Tibial nerve (tissue), 4 donors: ENCODE results near the gene VWF. TPM values are rescaled to one million over a fixed set of nuclear protein-coding genes. Genes with fewer than 3 reads are reported as not detected.

Experiments
- DNase-seq, 2 donors: peaks; one replicate each; pipeline ENCODE4 v3.0.0-alpha.2; 2019; ENCODE audit warnings: low spot score in 2 of 2
- H3K27ac ChIP-seq, 4 donors: fragments of 200-600 bp; sonication (generic) in 3 of 4; one replicate each; pipeline ENCODE4 v1.5.1; 2017 to 2019; ENCODE audit warnings: mild to moderate bottlenecking in 1 of 4
- H3K27me3 ChIP-seq, 2 donors: fragments of 200-600 bp; sonication (generic) in 1 of 2; one replicate each; pipeline versions ENCODE4 v1.5.1 to v1.6.0; 2017 to 2019
- H3K36me3 ChIP-seq, 3 donors: fragments of 200-600 bp; sonication (generic); one replicate each; pipeline ENCODE4 v1.5.1; 2018 to 2019
- H3K4me1 ChIP-seq, 4 donors: fragments of 200-600 bp; sonication (generic) in 3 of 4; one replicate each; pipeline ENCODE4 v1.5.1; 2017 to 2019
- H3K4me3 ChIP-seq, 4 donors: fragments of 200-600 bp; sonication (generic) in 3 of 4; one replicate each; pipeline ENCODE4 v1.5.1; 2017 to 2019; ENCODE audit warnings: mild to moderate bottlenecking in 1 of 4, moderate library complexity in 1 of 4
- H3K9me3 ChIP-seq, 4 donors: fragments of 200-600 bp; sonication (generic) in 3 of 4; one replicate each; pipeline ENCODE4 v1.5.1; 2017 to 2019
- CTCF ChIP-seq, 5 experiments: fragments of 200-600 bp in 3 of 5; fragments of 450-650 bp in 2 of 5; sonication (generic) in 3 of 5; IDR thresholded peaks; one replicate each; pipeline ENCODE4 v1.5.1; 2016 to 2019; ENCODE audit warnings: antibody characterized with exemption in 5 of 5, mild to moderate bottlenecking in 3 of 5, moderate library complexity in 2 of 5
- EP300 ChIP-seq, 2 donors: sonication (generic); formaldehyde crosslinking; IDR thresholded peaks; one replicate each; pipeline ENCODE4 v1.6.1; 2017; ENCODE audit warnings: antibody characterized with exemption in 2 of 2, mild to moderate bottlenecking in 1 of 2
- POLR2A ChIP-seq, 2 donors: fragments of 450-650 bp; IDR thresholded peaks; one replicate each; pipeline ENCODE4 v1.6.1; 2017; ENCODE audit warnings: antibody characterized with exemption in 2 of 2, mild to moderate bottlenecking in 2 of 2, moderate library complexity in 2 of 2
- WGBS, 2 donors: methylation state at CpG; one replicate each; pipeline ENCODE4 v1.1.5; 2018; 5-methylcytosine and 5-hydroxymethylcytosine counted together
- total RNA-seq, 4 donors: library from RNA; depleted of rRNA; stranded (reverse); fragments of >200 nt; gene quantifications; one replicate each; pipeline ENCODE4 v1.1.0, GENCODE V29; 2016

The VWF gene
- total RNA-seq, 4 donors from 2014 or later = 82.7 to 311 (median 214) TPM

- WGBS, 2 donors = 85 to 88% methylated on average over 3 of the region's 3 CpGs
These were observed 134.8 kb downstream of the VWF start for GRCh38 chr12:5989621-5990020.

GRCh38 chr12:5988659-5989116 lies 135.8 kb downstream of the VWF start:
- TF ChIP-seq CTCF (IDR thresholded peaks at IDR 0.05) (peak; percentile 88 to 96 (median 93)), POLR2A (IDR thresholded peaks at IDR 0.05) (no peak)
- Histone ChIP-seq H3K4me3 (no peak overlapping the region), H3K9me3 (no peaks in the 10 kb centered on the region), H3K27ac (no peak overlapping the region), H3K27me3 (no peaks in the 10 kb centered on the region), H3K36me3 (peaks cover 0 to under 1% (median 0%) of the 10 kb centered on the region in 3 donors), H3K4me1 (peaks cover 0 to 6% (median 0%) of the 10 kb centered on the region in 4 donors)
- 2 to 3% methylated on average over 10 of the region's 10 CpGs for WGBS, 2 donors
- peak; percentile 61 to 70 for DNase-seq

More at GRCh38 chr12:5989621-5990020, 134.8 kb downstream of the VWF start:
- Histone ChIP-seq H3K27ac (no peak overlapping the region), H3K36me3 (peaks cover 0 to 9% (median 0%) of the 10 kb centered on the region in 3 donors), H3K4me1 (peaks cover 0 to 6% (median 0%) of the 10 kb centered on the region in 4 donors), H3K27me3 (no peaks in the 10 kb centered on the region), H3K4me3 (no peak overlapping the region), H3K9me3 (no peaks in the 10 kb centered on the region)
- TF ChIP-seq POLR2A (IDR thresholded peaks at IDR 0.05) = no peak
- no peak for TF ChIP-seq EP300 (IDR thresholded peaks at IDR 0.05)
- no peak for TF ChIP-seq CTCF (IDR thresholded peaks at IDR 0.05)
- no peak for DNase-seq

GRCh38 chr12:5988088-5988487 lies 136.4 kb downstream of the VWF start:
- Histone ChIP-seq H3K4me3 (no peak overlapping the region), H3K36me3 (no peaks in the 10 kb centered on the region), H3K9me3 (no peaks in the 10 kb centered on the region), H3K27ac (no peak overlapping the region), H3K27me3 (no peaks in the 10 kb centered on the region), H3K4me1 (peaks cover 0 to 6% (median 0%) of the 10 kb centered on the region in 4 donors)
- no peak for DNase-seq
- WGBS, 2 donors = 62 to 66% methylated on average over 10 of the region's 10 CpGs
- TF ChIP-seq CTCF (IDR thresholded peaks at IDR 0.05) (no peak), POLR2A (IDR thresholded peaks at IDR 0.05) (no peak), EP300 (IDR thresholded peaks at IDR 0.05) (no peak)

GRCh38 chr12:5987573-5987972 lies 136.9 kb downstream of the VWF start:
- 85 to 88% methylated on average over 5 of the region's 5 CpGs for WGBS, 2 donors
- Histone ChIP-seq H3K4me3 (no peak overlapping the region), H3K9me3 (no peaks in the 10 kb centered on the region), H3K27ac (no peak overlapping the region), H3K36me3 (no peaks in the 10 kb centered on the region), H3K4me1 (peaks cover 0 to 6% (median 0%) of the 10 kb centered on the region in 4 donors), H3K27me3 (no peaks in the 10 kb centered on the region)
- DNase-seq = no peak
- no peak for TF ChIP-seq CTCF (IDR thresholded peaks at IDR 0.05)
- TF ChIP-seq POLR2A (IDR thresholded peaks at IDR 0.05) = no peak
- TF ChIP-seq EP300 (IDR thresholded peaks at IDR 0.05) = no peak

- Histone ChIP-seq H3K4me1 (peaks cover 0 to 6% (median 0%) of the 10 kb centered on the region in 4 donors), H3K27ac (no peak overlapping the region), H3K36me3 (peaks cover 0 to 15% (median 0%) of the 10 kb centered on the region in 3 donors), H3K9me3 (peaks cover 0 to under 1% (median 0%) of the 10 kb centered on the region in 4 donors), H3K4me3 (no peak overlapping the region), H3K27me3 (no peaks in the 10 kb centered on the region)
- no peak for TF ChIP-seq CTCF (IDR thresholded peaks at IDR 0.05)
- no peak for TF ChIP-seq POLR2A (IDR thresholded peaks at IDR 0.05)
- no peak for TF ChIP-seq EP300 (IDR thresholded peaks at IDR 0.05)
- 62 to 79% methylated on average over 4 to 8 of the region's 8 CpGs for WGBS, 2 donors
- DNase-seq = no peak
These were observed 139.0 kb downstream of the VWF start for GRCh38 chr12:5985471-5985870.
